HG02885 (cell line): ENCODE data around the gene UTS2B.
"Not testable (repeated sequence)": the region's sequence is repeated elsewhere in the genome, so short reads cannot be mapped to it uniquely, and the experiment has no call there.

Experiments
- ATAC-seq: cut with Tn5 transposase; IDR thresholded peaks from one replicate; pipeline ENCODE4 v1.9.1; 2021; ENCODE audit warnings: mild to moderate bottlenecking; ENCODE audit not compliant: unreplicated experiment, poor library complexity

Gene UTS2B

GRCh38 chr3:191290311-191291025 is 39.9 kb downstream of the UTS2B start:
- peak; percentile 77 for ATAC-seq

GRCh38 chr3:191283400-191283799 is 46.9 kb downstream of the UTS2B start:
- peak; percentile 74 for ATAC-seq

- ATAC-seq = no peak
Measured at GRCh38 chr3:191282251-191283185, 47.8 kb downstream of the UTS2B start.

- no peak for ATAC-seq
Measured at GRCh38 chr3:191280882-191281281, 49.4 kb downstream of the UTS2B start.

- no peak for ATAC-seq
Measured at GRCh38 chr3:191280111-191280510, 50.2 kb downstream of the UTS2B start.

GRCh38 chr3:191275751-191276150 is 54.6 kb downstream of the UTS2B start:
- ATAC-seq = no peak

GRCh38 chr3:191275244-191275643 is 55.1 kb downstream of the UTS2B start:
- ATAC-seq = not testable (repeated sequence)

GRCh38 chr3:191269289-191270085 is 60.8 kb downstream of the UTS2B start:
- peak; percentile 71 for ATAC-seq

GRCh38 chr3:191268737-191269136 is 61.6 kb downstream of the UTS2B start:
- ATAC-seq = no peak

- ATAC-seq = no peak
Measured at GRCh38 chr3:191263850-191264249, 66.5 kb downstream of the UTS2B start.

- peak; percentile 84 for ATAC-seq
Measured at GRCh38 chr3:191263365-191263764, 67.0 kb downstream of the UTS2B start.

- no peak for ATAC-seq
Measured at GRCh38 chr3:191262650-191263049, 67.7 kb downstream of the UTS2B start.

GRCh38 chr3:191261304-191261638 is 69.1 kb downstream of the UTS2B start:
- ATAC-seq = no peak

GRCh38 chr3:191260431-191261303 is 69.7 kb downstream of the UTS2B start:
- no peak for ATAC-seq

GRCh38 chr3:191259486-191259885 is 70.8 kb downstream of the UTS2B start:
- no peak for ATAC-seq

- ATAC-seq = no peak
Measured at GRCh38 chr3:191257286-191257685, 73.0 kb downstream of the UTS2B start.

- ATAC-seq = no peak
Measured at GRCh38 chr3:191256405-191256804, 73.9 kb downstream of the UTS2B start.

- no peak for ATAC-seq
Measured at GRCh38 chr3:191255156-191255555, 75.2 kb downstream of the UTS2B start.

- no peak for ATAC-seq
Measured at GRCh38 chr3:191254098-191254873, 76.0 kb downstream of the UTS2B start.
